Mucosa of descending colon (tissue), 3 donors: ENCODE data around the gene SCN2A. TPM values are rescaled to one million over a fixed set of nuclear protein-coding genes. Genes with fewer than 3 reads are reported as not detected.

Source experiments
- ATAC-seq: fragments of 200-7000 bp; cut with Tn5 transposase; one replicate; pipeline ENCODE4 v1.9.1; 2020; ENCODE audit warnings: mild to moderate bottlenecking, moderate library complexity
- DNase-seq, 3 donors: peaks; one replicate each; pipeline ENCODE4 v3.0.0-alpha.2; 2020
- H3K36me3 ChIP-seq: fragments of 200-600 bp; one replicate; pipeline ENCODE4 v1.8.0; 2021; ENCODE audit warnings: low read depth, mild to moderate bottlenecking
- H3K4me1 ChIP-seq: fragments of 200-600 bp; one replicate; pipeline ENCODE4 v1.8.0; 2021; ENCODE audit warnings: low read depth, mild to moderate bottlenecking
- H3K4me3 ChIP-seq: fragments of 200-600 bp; one replicate; pipeline ENCODE4 v1.8.0; 2021; ENCODE audit warnings: mild to moderate bottlenecking
- H3K9me3 ChIP-seq: fragments of 200-600 bp; one replicate; pipeline ENCODE4 v1.8.0; 2021; ENCODE audit warnings: mild to moderate bottlenecking
- intact Hi-C, 2 donors: fragments of 100-400 bp; cut with DNase I in 1 of 2; cut with micrococcal nuclease in 1 of 2; formaldehyde crosslinking; loops; one replicate each; pipeline versions ENCODE4 v1.11.0 to v1.11.1; 2022; cut with DNase I, micrococcal nuclease
- long read RNA-seq, 2 donors: library from polyadenylated mRNA; unstranded; transcript quantifications; one replicate each; pipeline ENCODE4 v2.0.0, GENCODE V29; 2019 to 2021
- total RNA-seq, 3 donors: library from RNA; stranded (reverse); fragmentation: NEBNext Ultra II Directional in 2 of 3; extraction: Animal tissue kit (Norgen Biotek cat#: 25700) in 2 of 3; gene quantifications; one replicate each; pipeline versions ENCODE4 v1.2.1 to v1.2.4, GENCODE V29; 2021 to 2023
- TF ChIP-seq, protein P1 (sequence below): fragments of 200-600 bp; IDR thresholded peaks from one replicate; pipeline ENCODE4 v1.8.0; 2022; ENCODE audit warnings: antibody characterized with exemption, mild to moderate bottlenecking
- donor health status: DM: no; HTN: no; CAD: no; lungs with moderate emphysema.
- donor health status: DM: no; HTN: no; CAD: no.
- donor health status: DM: no; HTN: yes; CAD: no.

SCN2A gene
- 1 to 10 TPM in 1 of 3 donors, under 1 TPM in 1, not detected in 1; 0.23 to 1.3 TPM for total RNA-seq
- long read RNA-seq, donor 1: 0 reads
- long read RNA-seq, donor 2, partial matches to known transcripts: 1 of 1 reads
- long read RNA-seq, donor 2, other reads (novel, unspliced or antisense): 0 of 1 reads

DNA sequence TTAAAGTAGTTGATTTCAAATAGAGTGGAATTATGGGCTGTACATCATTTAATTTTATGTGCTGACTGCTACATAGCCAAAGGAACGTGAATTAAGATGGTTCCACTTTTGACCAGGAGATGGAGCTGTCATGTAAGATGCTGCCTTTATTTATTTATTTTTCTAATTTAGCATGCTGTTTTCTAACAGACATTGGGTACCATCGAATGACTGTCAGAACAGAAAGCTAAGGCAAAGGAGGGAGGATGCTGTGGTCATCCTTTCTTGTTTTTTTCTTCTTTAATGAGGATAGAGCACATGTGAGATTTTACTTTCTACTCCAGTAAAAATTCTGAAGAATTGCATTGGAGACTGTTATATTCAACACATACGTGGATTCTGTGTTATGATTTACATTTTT is at the start of gene SCN2A:
Gene SCN2A (plus strand): TSS at position 185 of the 400 bp plus-strand sequence. CDS start 56,410 bp downstream, outside the sequence.
- DNase-seq (peak in 1 of 3 donors; percentile 45), ATAC-seq (peak; percentile 31)
- intact Hi-C loops: no loop called here
- Histone ChIP-seq H3K4me3 (no peak within 1 kb of the TSS), H3K4me1 (no peaks in the 10 kb centered on the region), H3K9me3 (no peaks in the 10 kb centered on the region), H3K36me3 (no peaks in the 10 kb centered on the region)
- TF ChIP-seq, protein P1, sequence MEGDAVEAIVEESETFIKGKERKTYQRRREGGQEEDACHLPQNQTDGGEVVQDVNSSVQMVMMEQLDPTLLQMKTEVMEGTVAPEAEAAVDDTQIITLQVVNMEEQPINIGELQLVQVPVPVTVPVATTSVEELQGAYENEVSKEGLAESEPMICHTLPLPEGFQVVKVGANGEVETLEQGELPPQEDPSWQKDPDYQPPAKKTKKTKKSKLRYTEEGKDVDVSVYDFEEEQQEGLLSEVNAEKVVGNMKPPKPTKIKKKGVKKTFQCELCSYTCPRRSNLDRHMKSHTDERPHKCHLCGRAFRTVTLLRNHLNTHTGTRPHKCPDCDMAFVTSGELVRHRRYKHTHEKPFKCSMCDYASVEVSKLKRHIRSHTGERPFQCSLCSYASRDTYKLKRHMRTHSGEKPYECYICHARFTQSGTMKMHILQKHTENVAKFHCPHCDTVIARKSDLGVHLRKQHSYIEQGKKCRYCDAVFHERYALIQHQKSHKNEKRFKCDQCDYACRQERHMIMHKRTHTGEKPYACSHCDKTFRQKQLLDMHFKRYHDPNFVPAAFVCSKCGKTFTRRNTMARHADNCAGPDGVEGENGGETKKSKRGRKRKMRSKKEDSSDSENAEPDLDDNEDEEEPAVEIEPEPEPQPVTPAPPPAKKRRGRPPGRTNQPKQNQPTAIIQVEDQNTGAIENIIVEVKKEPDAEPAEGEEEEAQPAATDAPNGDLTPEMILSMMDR: no peak

DNA sequence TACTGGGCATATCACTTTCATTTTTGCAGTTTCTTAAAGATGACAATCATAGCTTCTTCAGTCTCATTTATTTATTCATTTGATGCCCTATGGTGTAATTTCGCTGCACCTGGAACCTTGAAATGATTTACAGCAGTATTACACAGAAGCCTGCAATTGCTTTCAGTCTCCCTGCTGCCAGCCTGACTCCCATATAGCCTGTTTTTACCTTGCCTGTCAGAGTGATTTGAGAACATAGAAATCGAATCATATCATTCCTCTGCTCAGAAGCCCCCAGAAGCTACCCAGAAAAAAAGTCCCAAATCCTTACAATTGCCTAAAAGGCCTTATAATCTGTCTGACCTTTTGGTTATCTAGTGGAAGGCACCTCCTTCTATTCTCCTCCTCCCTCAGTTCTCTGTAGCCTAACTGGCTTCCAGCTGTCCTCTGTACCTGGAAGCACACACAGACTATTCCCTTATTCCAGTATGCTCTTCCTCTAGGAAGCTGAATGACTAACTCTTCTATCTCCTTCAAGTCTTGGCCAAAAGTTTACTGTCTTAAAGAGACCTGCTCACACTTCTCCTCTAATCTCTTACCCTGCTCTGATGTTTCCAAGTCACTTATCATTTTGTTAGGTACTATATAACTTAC is 48.0 kb upstream of the SCN2A start:
- TF ChIP-seq, protein P1: no peak
- intact Hi-C loops: no loop called here
- no peak for ATAC-seq

DNA sequence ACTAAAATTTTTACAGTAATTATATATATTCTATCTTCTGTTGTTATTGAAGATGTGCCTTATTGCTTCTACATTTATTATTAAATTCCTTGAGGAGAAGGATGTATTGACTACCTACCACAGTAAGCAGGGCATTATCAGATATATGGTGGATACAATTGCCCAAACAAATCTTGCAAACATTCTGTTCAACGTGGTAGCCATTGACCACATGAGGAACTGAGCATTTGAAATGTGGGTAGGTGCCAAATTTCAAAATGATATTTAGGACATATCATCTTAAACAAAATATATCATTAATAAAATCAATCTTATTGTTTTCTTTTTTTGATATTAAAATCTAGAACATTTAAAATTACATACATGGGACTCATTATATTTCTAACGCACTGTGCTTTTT is 46.5 kb upstream of the SCN2A start:
- no peaks in the 10 kb centered on the region for H3K4me1 ChIP-seq
- ATAC-seq (no peak), DNase-seq (no peak)
- H3K4me3 ChIP-seq: no peak overlapping the region
- H3K9me3 ChIP-seq: no peaks in the 10 kb centered on the region
- H3K36me3 ChIP-seq: no peaks in the 10 kb centered on the region
- TF ChIP-seq, protein P1: no peak
- intact Hi-C loops: no loop called here

More for the DNA sequence above, 48.0 kb upstream of the SCN2A start:
- H3K36me3 ChIP-seq: no peaks in the 10 kb centered on the region
- H3K4me1 ChIP-seq: no peaks in the 10 kb centered on the region
- H3K9me3 ChIP-seq: no peaks in the 10 kb centered on the region
- H3K4me3 ChIP-seq: no peak overlapping the region
- DNase-seq: no peak

DNA sequence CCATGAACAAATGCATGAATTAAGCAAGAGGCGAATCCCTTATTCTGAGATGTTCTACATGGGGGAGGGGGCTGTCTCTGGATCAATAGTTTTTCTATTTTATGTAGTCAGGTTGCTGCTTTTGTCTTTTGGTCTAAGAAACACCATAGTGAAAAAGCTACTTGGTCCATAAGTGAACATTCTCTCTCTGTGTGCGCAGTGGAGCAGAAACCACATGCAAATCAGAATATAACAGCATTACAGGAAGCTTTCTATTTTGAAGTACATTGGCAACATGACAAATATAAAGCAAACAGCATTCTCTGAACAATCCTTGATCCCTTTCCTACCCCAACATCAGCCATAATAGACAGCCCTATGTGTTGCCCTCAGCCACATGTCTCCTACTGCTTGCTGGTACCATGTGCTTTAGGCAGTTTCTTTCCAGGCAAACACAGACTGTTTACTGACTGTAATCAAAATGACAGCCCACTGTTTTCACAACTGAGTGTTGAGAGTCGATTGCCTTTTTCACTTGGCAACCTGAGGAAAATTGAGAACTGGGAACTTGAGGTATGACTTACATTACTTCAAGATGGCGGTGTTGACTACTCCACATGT is 45.9 kb upstream of the SCN2A start:
- H3K4me1 ChIP-seq: no peaks in the 10 kb centered on the region
- no peaks in the 10 kb centered on the region for H3K9me3 ChIP-seq
- ATAC-seq: peak; percentile 51
- no peak for DNase-seq
- no peak overlapping the region for H3K4me3 ChIP-seq
- TF ChIP-seq, protein P1: no peak
- no peaks in the 10 kb centered on the region for H3K36me3 ChIP-seq
- intact Hi-C loops: no loop called here

DNA sequence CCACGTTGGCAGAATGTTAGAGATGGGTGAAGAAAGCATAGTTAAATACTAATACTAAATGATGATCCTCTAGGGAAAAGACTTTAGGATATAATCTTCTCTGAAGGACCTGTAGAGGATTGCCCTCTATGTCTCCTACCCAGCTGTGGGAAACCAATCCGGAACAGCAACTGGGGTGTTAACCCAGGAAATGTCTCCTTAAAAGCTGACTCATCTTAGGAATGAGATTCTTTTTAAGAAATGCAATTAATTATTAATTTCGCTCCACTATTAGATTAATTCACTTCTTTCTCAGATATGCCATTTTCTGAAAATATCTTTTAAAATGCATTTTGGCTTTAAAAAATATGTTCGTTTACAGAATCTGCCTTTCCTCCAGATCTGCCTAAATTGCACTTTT is 42.8 kb upstream of the SCN2A start:
- Histone ChIP-seq H3K4me3 (no peak overlapping the region), H3K9me3 (no peaks in the 10 kb centered on the region), H3K36me3 (no peaks in the 10 kb centered on the region), H3K4me1 (no peaks in the 10 kb centered on the region)
- intact Hi-C loops: no loop called here
- TF ChIP-seq, protein P1: no peak
- DNase-seq (no peak), ATAC-seq (no peak)
